Middle frontal gyrus (tissue), 1 donor: ENCODE measurements around the gene INSIG1.
A peak's percentile ranks its signal among the peaks of the same experiment; 100 is the strongest.

Source experiments
- DNase-seq: peaks from one replicate; pipeline ENCODE4 v3.0.0-alpha.2; 2015; ENCODE audit warnings: low spot score; ENCODE audit errors: extremely low spot score

The INSIG1 gene

GRCh38 chr7:155348806-155349205 lies 51.1 kb downstream of the INSIG1 start:
- DNase-seq, result no peak

GRCh38 chr7:155349601-155350331 lies 52.1 kb downstream of the INSIG1 start:
- DNase-seq, result no peak

- DNase-seq, result no peak
These were observed 53.6 kb downstream of the INSIG1 start for GRCh38 chr7:155351120-155351870.

GRCh38 chr7:155352076-155352752 lies 54.5 kb downstream of the INSIG1 start:
- no peak for DNase-seq

GRCh38 chr7:155352753-155353115 lies 55.1 kb downstream of the INSIG1 start:
- no peak for DNase-seq

- DNase-seq, result no peak
These were observed 55.7 kb downstream of the INSIG1 start for GRCh38 chr7:155353256-155353897.

GRCh38 chr7:155354371-155355048 lies 56.8 kb downstream of the INSIG1 start:
- DNase-seq, result no peak

GRCh38 chr7:155355176-155355575 lies 57.5 kb downstream of the INSIG1 start:
- DNase-seq, result no peak

GRCh38 chr7:155355745-155356144 lies 58.1 kb downstream of the INSIG1 start:
- no peak for DNase-seq

GRCh38 chr7:155356323-155357105 lies 58.8 kb downstream of the INSIG1 start:
- DNase-seq, result peak; percentile 5

- DNase-seq, result no peak
These were observed 59.9 kb downstream of the INSIG1 start for GRCh38 chr7:155357573-155358041.

- DNase-seq, result no peak
These were observed 60.6 kb downstream of the INSIG1 start for GRCh38 chr7:155358066-155358947.

GRCh38 chr7:155358948-155359712 lies 61.5 kb downstream of the INSIG1 start:
- no peak for DNase-seq
